Measurements from ENCODE around the gene BANK1.

GRCh38 chr4:101853028-101853427, 62.5 kb downstream of the BANK1 start:
- TF ChIP-seq EZH2 (IDR thresholded peaks at IDR 0.05) (no peak), EZH2phosphoT487 (IDR thresholded peaks at IDR 0.05) (no peak)
- TF ChIP-seq, protein P1, sequence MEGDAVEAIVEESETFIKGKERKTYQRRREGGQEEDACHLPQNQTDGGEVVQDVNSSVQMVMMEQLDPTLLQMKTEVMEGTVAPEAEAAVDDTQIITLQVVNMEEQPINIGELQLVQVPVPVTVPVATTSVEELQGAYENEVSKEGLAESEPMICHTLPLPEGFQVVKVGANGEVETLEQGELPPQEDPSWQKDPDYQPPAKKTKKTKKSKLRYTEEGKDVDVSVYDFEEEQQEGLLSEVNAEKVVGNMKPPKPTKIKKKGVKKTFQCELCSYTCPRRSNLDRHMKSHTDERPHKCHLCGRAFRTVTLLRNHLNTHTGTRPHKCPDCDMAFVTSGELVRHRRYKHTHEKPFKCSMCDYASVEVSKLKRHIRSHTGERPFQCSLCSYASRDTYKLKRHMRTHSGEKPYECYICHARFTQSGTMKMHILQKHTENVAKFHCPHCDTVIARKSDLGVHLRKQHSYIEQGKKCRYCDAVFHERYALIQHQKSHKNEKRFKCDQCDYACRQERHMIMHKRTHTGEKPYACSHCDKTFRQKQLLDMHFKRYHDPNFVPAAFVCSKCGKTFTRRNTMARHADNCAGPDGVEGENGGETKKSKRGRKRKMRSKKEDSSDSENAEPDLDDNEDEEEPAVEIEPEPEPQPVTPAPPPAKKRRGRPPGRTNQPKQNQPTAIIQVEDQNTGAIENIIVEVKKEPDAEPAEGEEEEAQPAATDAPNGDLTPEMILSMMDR (IDR thresholded peaks at IDR 0.05): no peak
